Neutrophil (primary cell): ENCODE measurements around the gene CAMK4.

Source experiments
- H3K27ac ChIP-seq: fragments of 200-600 bp; sonication (generic); 2 replicates; pipeline ENCODE4 v1.5.1; 2016; ENCODE audit warnings: mild to moderate bottlenecking, moderate library complexity
- H3K27me3 ChIP-seq: fragments of 200-600 bp; sonication (generic); 2 replicates; pipeline ENCODE4 v1.6.0; 2016; ENCODE audit warnings: mild to moderate bottlenecking
- H3K36me3 ChIP-seq: fragments of 200-600 bp; sonication (generic); 2 replicates; pipeline ENCODE4 v1.5.1; 2017
- H3K4me1 ChIP-seq, 2 experiments: fragments of 200-600 bp in 1 of 2; sonication (generic) in 1 of 2; 1 replicate in 1 of 2; 2 replicates in 1 of 2; pipeline versions ENCODE4 v1.5.1 to v1.6.1; 2013 to 2016; ENCODE audit warnings: low read depth in 1 of 2, low read length in 1 of 2, mild to moderate bottlenecking in 1 of 2, moderate library complexity in 1 of 2; ENCODE audit not compliant: control insufficient read depth in 1 of 2, insufficient read depth in 1 of 2
- H3K4me3 ChIP-seq, 2 experiments: fragments of 200-600 bp in 1 of 2; sonication (generic) in 1 of 2; 1 replicate in 1 of 2; 2 replicates in 1 of 2; pipeline ENCODE4 v1.5.1; 2013 to 2016; ENCODE audit warnings: low read depth in 1 of 2, low read length in 1 of 2, mild to moderate bottlenecking in 1 of 2, moderate library complexity in 1 of 2
- H3K9me3 ChIP-seq: fragments of 200-600 bp; sonication (generic); 2 replicates; pipeline ENCODE4 v1.5.1; 2016
- TF ChIP-seq, protein P1 (sequence below): fragments of 200-600 bp; sonication (generic); IDR thresholded peaks from 2 replicates; pipeline ENCODE4 v1.5.1; 2016; ENCODE audit warnings: antibody characterized with exemption

Gene CAMK4

DNA sequence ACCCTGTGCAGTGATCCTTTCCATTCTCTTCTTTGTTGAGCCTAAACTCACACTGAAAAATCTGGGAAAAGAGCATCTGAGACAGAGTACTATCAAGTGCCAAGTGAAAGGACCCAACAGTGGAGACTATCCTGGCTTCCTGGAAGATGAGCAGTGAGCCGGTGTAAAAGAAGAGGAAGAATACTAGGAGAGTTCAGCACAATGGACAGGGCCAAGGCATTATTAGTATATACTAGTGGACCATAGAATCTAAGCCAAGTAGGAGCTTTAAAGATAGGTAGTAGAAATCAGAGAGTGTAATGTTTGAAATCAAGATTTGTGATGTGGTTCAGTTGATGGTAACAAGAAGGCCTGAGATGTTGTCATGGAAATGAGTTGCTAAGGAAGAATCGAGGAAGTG lies 140.8 kb downstream of the CAMK4 start:
- TF ChIP-seq, protein P1, sequence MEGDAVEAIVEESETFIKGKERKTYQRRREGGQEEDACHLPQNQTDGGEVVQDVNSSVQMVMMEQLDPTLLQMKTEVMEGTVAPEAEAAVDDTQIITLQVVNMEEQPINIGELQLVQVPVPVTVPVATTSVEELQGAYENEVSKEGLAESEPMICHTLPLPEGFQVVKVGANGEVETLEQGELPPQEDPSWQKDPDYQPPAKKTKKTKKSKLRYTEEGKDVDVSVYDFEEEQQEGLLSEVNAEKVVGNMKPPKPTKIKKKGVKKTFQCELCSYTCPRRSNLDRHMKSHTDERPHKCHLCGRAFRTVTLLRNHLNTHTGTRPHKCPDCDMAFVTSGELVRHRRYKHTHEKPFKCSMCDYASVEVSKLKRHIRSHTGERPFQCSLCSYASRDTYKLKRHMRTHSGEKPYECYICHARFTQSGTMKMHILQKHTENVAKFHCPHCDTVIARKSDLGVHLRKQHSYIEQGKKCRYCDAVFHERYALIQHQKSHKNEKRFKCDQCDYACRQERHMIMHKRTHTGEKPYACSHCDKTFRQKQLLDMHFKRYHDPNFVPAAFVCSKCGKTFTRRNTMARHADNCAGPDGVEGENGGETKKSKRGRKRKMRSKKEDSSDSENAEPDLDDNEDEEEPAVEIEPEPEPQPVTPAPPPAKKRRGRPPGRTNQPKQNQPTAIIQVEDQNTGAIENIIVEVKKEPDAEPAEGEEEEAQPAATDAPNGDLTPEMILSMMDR: no peak
- Histone ChIP-seq H3K27me3 (no peaks in the 10 kb centered on the region), H3K36me3 (no peaks in the 10 kb centered on the region), H3K27ac (no peak overlapping the region), H3K4me3 (no peak overlapping the region), H3K4me1 (no peaks in the 10 kb centered on the region), H3K9me3 (no peaks in the 10 kb centered on the region)

DNA sequence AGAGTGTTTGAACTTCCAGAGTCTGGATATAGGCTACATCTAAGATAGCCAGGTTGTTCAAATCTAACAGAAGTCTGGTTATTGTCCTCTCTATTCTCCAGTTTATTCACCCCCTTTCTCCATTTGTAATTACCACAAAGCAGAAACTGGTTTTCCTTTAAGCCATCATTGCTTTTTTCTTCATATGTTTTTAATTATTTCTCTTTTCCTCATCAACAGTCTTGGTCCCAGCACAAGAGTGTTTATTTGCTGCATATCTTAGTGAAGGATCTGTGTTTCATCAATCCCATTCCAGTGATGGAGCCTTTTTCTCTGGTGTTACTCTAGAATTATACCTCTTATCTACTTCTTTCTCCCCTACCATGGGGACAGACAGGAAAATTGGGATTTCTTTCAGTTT lies 142.2 kb downstream of the CAMK4 start:
- TF ChIP-seq, protein P1: no peak
- Histone ChIP-seq H3K27ac (no peak overlapping the region), H3K36me3 (no peaks in the 10 kb centered on the region), H3K4me3 (no peak overlapping the region), H3K4me1 (no peaks in the 10 kb centered on the region), H3K27me3 (no peaks in the 10 kb centered on the region), H3K9me3 (no peaks in the 10 kb centered on the region)

DNA sequence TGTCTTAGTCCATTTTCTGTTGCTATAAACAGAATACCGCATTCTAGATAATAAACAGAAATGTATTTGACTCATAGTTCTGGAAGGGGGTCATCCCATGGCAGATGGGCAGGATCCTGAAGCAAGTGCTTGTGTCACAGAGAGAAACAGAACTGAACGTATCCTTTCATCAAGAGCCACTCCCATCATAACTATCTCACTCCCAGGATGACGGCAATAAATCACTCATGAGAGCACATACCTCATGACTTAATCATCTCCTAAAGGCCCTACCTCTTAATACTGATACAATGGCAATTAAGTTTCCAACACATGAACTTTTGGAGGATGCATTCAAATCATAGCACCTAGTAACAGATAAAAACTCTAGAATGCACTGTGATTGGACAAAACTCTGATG lies 142.9 kb downstream of the CAMK4 start:
- no peaks in the 10 kb centered on the region for H3K4me1 ChIP-seq
- H3K9me3 ChIP-seq: no peaks in the 10 kb centered on the region
- no peak overlapping the region for H3K27ac ChIP-seq
- H3K27me3 ChIP-seq: no peaks in the 10 kb centered on the region
- TF ChIP-seq, protein P1: no peak
- H3K36me3 ChIP-seq: no peaks in the 10 kb centered on the region
- H3K4me3 ChIP-seq: no peak overlapping the region

DNA sequence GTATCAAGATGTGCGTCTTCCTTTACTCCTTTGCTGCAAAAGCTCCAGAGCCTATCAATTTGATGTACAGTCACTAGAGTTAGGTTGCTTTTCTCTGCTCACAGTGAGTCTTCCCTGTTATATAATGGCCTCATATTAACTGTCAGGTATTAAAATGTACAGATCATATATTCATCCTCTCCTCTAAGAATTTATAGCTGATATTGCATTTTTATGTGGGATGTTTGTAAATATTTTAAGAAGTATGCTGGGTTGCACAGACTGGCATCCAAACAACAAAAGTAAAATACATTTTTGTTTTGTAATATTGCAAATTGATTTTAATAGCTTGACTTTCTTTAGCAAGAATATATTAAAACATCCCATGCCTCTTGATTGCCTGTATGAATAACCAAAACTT lies 148.6 kb downstream of the CAMK4 start:
- H3K27me3 ChIP-seq: no peaks in the 10 kb centered on the region
- H3K27ac ChIP-seq: no peak overlapping the region
- H3K36me3 ChIP-seq: no peaks in the 10 kb centered on the region
- no peaks in the 10 kb centered on the region for H3K4me1 ChIP-seq
- TF ChIP-seq, protein P1: no peak
- H3K9me3 ChIP-seq: no peaks in the 10 kb centered on the region
- no peak overlapping the region for H3K4me3 ChIP-seq

DNA sequence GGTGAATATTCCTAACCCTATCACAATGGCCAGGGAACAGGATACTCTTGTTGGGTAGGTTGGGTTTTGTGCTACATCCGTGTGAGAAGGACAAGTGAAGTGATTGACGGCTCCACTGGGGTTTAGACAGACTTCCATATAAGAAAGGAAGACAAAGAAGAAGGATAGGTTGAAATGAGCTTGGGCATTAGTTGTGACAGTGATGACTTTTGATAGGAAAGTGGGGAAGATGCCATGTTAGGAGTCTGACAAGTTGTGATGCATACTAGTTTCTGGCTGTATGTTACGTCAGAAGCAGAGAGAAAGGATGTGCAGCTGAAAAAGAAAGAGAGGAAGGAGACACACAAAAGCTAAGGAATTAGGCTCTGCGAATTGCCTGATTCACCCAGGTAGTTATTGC lies 150.2 kb downstream of the CAMK4 start:
- H3K27me3 ChIP-seq: no peaks in the 10 kb centered on the region
- no peak overlapping the region for H3K27ac ChIP-seq
- H3K36me3 ChIP-seq: no peaks in the 10 kb centered on the region
- H3K4me1 ChIP-seq: no peaks in the 10 kb centered on the region
- no peak overlapping the region for H3K4me3 ChIP-seq
- H3K9me3 ChIP-seq: no peaks in the 10 kb centered on the region
- TF ChIP-seq, protein P1: no peak

DNA sequence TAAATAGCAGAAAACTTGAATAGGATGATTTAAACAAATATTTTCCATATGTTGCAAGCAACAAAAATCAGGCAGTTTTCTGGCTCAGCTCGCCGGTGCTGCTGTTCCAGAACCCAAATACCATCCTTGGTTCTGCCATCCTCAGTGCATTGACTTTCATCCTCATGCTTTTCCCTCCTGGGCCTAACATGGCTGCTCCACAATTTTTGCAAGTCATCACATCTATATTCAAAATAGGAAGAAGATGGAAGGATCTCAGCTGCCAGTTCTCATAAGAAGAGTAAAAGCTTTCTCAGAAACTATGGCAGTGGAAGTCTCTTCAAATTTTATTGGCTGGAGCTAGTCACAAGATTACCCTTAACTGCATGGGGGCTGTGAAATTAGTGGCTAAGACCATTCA lies 151.5 kb downstream of the CAMK4 start:
- Histone ChIP-seq H3K4me3 (no peak overlapping the region), H3K9me3 (no peaks in the 10 kb centered on the region), H3K27me3 (no peaks in the 10 kb centered on the region), H3K36me3 (no peaks in the 10 kb centered on the region), H3K4me1 (no peaks in the 10 kb centered on the region), H3K27ac (no peak overlapping the region)
- TF ChIP-seq, protein P1: no peak
